Progenitor cell of endocrine pancreas (in vitro differentiated cells): ENCODE results near the gene FAM221A. TPM values are rescaled to one million over a fixed set of nuclear protein-coding genes. Genes with fewer than 3 reads are reported as not detected.
"Not testable (repeated sequence)": the region's sequence is repeated elsewhere in the genome, so short reads cannot be mapped to it uniquely, and the experiment has no call there.

ENCODE experiments used
- DNase-seq: peaks from one replicate; pipeline ENCODE4 v3.0.0; 2021; ENCODE audit warnings: low spot score; ENCODE audit not compliant: unreplicated experiment
- H3K27ac Mint-ChIP-seq: 2 replicates; pipeline ENCODE4 v1.8.0; 2021; ENCODE audit warnings: mild to moderate bottlenecking, moderate library complexity, mixed read lengths
- H3K27me3 Mint-ChIP-seq: 2 replicates; pipeline ENCODE4 v1.8.0; 2021; ENCODE audit warnings: mixed read lengths
- H3K36me3 Mint-ChIP-seq: 2 replicates; pipeline ENCODE4 v1.8.0; 2022; ENCODE audit warnings: mixed read lengths; ENCODE audit not compliant: insufficient read depth
- H3K4me1 Mint-ChIP-seq: 2 replicates; pipeline ENCODE4 v1.8.0; 2021; ENCODE audit warnings: low read depth, mixed read lengths
- H3K4me3 Mint-ChIP-seq: 2 replicates; pipeline ENCODE4 v1.8.0; 2021; ENCODE audit warnings: low read depth, mild to moderate bottlenecking, moderate library complexity, mixed read lengths
- H3K9me3 Mint-ChIP-seq: 2 replicates; pipeline ENCODE4 v1.8.0; 2021; ENCODE audit warnings: low read depth, mixed read lengths
- total RNA-seq: library from RNA; stranded (reverse); gene quantifications from 2 replicates; pipeline ENCODE4 v1.2.1, GENCODE V29; 2021
- TF ChIP-seq, protein P1 (sequence below): fragments of 200-600 bp; sonication (generic); IDR thresholded peaks from one replicate; pipeline ENCODE4 v1.5.0; 2021; ENCODE audit warnings: antibody characterized with exemption, mild to moderate bottlenecking; ENCODE audit not compliant: unreplicated experiment

FAM221A gene
- total RNA-seq, 1 donor from 2014 or later: 34.4 TPM

DNA sequence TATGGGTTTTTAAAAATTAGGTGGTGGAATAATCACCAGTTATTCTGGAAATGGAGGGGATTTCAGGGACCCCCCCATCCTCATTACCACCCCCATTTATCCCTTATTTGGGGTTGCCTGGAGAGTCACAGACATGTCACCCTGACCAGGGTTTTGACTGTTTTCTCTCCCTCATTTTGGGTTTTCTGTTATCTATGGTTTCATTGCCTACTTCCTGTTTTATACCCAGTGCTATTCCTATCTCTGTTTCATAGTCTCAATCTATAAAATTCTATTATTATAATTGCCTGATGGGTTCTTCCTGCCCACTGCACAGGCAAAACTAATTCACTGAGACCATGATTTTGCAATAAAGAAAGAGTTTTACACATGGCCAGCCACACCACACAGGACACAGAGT, 15.9 kb upstream of the FAM221A start:
- TF ChIP-seq, protein P1, sequence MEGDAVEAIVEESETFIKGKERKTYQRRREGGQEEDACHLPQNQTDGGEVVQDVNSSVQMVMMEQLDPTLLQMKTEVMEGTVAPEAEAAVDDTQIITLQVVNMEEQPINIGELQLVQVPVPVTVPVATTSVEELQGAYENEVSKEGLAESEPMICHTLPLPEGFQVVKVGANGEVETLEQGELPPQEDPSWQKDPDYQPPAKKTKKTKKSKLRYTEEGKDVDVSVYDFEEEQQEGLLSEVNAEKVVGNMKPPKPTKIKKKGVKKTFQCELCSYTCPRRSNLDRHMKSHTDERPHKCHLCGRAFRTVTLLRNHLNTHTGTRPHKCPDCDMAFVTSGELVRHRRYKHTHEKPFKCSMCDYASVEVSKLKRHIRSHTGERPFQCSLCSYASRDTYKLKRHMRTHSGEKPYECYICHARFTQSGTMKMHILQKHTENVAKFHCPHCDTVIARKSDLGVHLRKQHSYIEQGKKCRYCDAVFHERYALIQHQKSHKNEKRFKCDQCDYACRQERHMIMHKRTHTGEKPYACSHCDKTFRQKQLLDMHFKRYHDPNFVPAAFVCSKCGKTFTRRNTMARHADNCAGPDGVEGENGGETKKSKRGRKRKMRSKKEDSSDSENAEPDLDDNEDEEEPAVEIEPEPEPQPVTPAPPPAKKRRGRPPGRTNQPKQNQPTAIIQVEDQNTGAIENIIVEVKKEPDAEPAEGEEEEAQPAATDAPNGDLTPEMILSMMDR: no peak
- Mint-ChIP-seq H3K9me3 (no peaks in the 10 kb centered on the region), H3K27me3 (no peaks in the 10 kb centered on the region), H3K27ac (no peak overlapping the region), H3K4me3 (no peak overlapping the region), H3K4me1 (peaks cover 3% of the 10 kb centered on the region), H3K36me3 (no peaks in the 10 kb centered on the region)
- DNase-seq: no peak

DNA sequence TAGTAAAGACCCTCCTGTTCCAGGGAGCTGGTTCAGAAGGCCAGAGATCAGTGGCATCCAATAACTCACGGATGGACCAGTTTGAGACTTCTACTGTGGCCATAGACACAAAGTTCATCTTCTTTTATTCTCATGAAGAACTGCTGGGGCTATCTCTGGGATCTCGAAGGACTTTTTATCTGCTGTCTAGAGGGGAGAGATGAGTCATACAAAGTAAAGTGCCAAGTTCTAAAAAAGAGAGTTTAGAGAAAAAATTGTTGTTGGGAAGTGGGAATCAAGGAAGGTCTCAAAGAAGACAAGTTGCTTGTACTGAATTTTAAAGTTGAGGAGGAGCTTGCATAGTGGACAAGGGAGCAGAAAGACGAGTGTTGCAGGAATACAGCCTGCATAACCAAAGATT, 8.0 kb upstream of the FAM221A start:
- H3K27ac Mint-ChIP-seq: no peak overlapping the region

DNA sequence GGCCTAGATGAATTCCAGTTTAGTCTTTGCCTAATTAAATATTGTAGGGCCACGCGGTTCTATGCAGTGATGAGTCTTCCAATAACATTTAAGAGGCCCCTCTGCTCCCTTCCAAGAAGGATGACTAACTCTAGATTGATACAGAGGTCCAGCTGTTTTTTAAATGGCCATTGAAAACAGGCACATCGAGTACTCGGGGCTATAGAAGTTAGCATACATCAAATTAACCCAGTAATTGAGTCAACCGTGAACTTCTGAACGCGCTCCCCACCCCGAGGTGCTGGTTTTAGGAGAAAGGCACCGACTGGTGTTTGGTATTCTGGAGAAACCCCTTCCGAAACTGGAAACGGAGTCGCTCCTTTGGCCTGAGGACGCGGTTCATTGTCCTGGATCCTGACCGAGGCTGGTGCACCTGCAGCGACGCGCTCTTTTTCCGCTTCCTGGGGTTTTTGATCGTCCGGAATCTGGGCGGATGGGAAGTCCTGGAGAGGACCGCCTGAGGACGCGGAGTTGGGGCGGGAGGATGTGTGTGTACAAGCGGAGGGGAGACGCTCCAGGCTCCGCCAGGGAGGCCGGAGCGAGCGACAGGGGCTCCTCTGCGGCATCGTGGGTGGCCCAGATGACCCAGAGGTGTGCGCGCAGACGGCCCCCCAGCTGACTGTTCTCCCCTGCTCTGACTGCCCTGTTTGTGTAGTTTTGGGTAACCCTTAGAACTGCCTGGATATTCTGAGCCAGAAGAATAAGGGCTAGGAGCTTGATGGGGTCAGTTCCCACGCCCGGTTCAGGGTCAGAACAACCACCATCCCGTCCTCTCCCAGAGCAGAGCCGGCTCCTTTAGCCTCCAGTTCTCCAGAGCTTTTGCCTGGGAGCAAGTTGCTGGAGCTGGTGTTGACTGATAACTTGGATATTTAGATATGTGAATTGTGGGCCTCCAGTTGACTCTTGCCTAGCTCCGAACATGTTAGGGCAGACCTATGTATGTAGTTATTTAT, 711 bp downstream of the FAM221A start:
- Mint-ChIP-seq H3K27me3 (no peaks in the 10 kb centered on the region), H3K36me3 (peaks cover 3% of the 10 kb centered on the region), H3K4me3 (peak overlapping the region; percentile 89), H3K4me1 (peaks cover 20% of the 10 kb centered on the region), H3K9me3 (peaks cover under 1% of the 10 kb centered on the region), H3K27ac (peak overlapping the region; percentile 98)
- peak; percentile 42 for DNase-seq
- TF ChIP-seq, protein P1: no peak

More for the DNA sequence above, 8.0 kb upstream of the FAM221A start:
- Mint-ChIP-seq H3K4me1 (no peaks in the 10 kb centered on the region), H3K27me3 (no peaks in the 10 kb centered on the region), H3K9me3 (peaks cover 14% of the 10 kb centered on the region), H3K36me3 (no peaks in the 10 kb centered on the region), H3K4me3 (no peak overlapping the region)
- TF ChIP-seq, protein P1: no peak
- DNase-seq: no peak

DNA sequence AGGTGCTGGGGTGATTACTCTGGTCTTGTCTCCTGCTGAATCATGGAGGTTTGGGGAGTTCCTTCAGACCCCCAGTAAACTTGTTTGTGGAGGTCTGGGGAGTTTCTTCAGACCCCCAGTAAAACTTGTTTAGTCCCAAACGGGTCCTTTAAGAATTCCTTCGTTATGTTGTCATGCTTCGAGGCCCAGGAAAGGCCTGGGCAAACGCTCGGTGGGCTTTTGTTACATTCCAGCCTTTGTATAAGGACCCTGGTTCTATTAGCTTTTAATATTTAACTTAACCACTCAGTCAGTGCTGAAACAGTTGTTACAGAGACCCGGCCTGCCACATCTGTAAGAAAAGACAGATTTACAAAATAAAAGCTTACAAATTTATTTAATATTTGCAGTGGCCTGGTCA, 4.0 kb downstream of the FAM221A start:
- H3K27me3 Mint-ChIP-seq, H3K36me3 Mint-ChIP-seq, H3K9me3 Mint-ChIP-seq, DNase-seq: not testable (repeated sequence)
- Mint-ChIP-seq H3K4me1 (peaks cover 21% of the 10 kb centered on the region), H3K27ac (peak overlapping the region; percentile 99), H3K4me3 (peak overlapping the region; percentile 56)

DNA sequence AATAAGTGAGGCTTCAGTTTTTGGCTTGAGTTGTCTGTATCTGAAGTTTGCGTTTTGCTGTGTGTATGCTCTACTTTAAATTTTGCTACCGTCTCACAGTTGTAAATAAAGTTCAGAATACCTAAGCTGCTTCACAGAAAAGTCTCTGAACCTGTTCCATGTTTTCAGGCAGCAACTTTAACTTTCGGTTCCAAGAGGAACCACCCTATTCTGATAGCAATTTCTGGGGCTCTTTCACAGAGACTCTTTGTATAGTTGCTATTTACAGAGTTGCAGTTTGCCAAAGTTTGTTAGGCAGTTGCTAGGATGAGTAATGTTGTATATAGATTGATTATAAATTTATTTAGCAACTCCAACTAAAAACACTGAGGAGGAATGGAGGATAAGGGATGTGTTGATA, 5.7 kb downstream of the FAM221A start:
- H3K36me3 Mint-ChIP-seq: peaks cover 13% of the 10 kb centered on the region
- H3K4me1 Mint-ChIP-seq: peaks cover 21% of the 10 kb centered on the region
- H3K9me3 Mint-ChIP-seq: no peaks in the 10 kb centered on the region
- peak overlapping the region; percentile 91 for H3K27ac Mint-ChIP-seq
- no peaks in the 10 kb centered on the region for H3K27me3 Mint-ChIP-seq
- peak overlapping the region; percentile 19 for H3K4me3 Mint-ChIP-seq
- TF ChIP-seq, protein P1: no peak
- DNase-seq: no peak
